VCaP (cell line): ENCODE measurements around the gene ADH5.
"Not testable (repeated sequence)": the region's sequence is repeated elsewhere in the genome, so short reads cannot be mapped to it uniquely, and the experiment has no call there.

Source experiments
- H3K27ac ChIP-seq: fragments of 450-650 bp; 2 replicates; pipeline ENCODE4 v1.5.1; 2017
- CTCF ChIP-seq: fragments of 450-650 bp; conservative IDR thresholded peaks from 2 replicates; pipeline ENCODE4 v1.5.1; 2017; ENCODE audit warnings: mild to moderate bottlenecking, moderate library complexity

ADH5 gene

GRCh38 chr4:99120501-99120900 is 31.9 kb upstream of the ADH5 start:
- no peak for TF ChIP-seq CTCF
- H3K27ac ChIP-seq, result no peak overlapping the region

GRCh38 chr4:99117876-99118693 is 29.5 kb upstream of the ADH5 start:
- TF ChIP-seq CTCF, result peak; percentile 64

GRCh38 chr4:99117122-99117841 is 28.7 kb upstream of the ADH5 start:
- H3K27ac ChIP-seq, result not testable (repeated sequence)

More at GRCh38 chr4:99117876-99118693, 29.5 kb upstream of the ADH5 start:
- H3K27ac ChIP-seq, result no peak overlapping the region

GRCh38 chr4:99109286-99109685 is 20.7 kb upstream of the ADH5 start:
- H3K27ac ChIP-seq, result not testable (repeated sequence)

GRCh38 chr4:99104153-99104552 is 15.6 kb upstream of the ADH5 start:
- no peak overlapping the region for H3K27ac ChIP-seq
- TF ChIP-seq CTCF, result no peak

- no peak for TF ChIP-seq CTCF
- no peak overlapping the region for H3K27ac ChIP-seq
These were observed 14.6 kb upstream of the ADH5 start for GRCh38 chr4:99103166-99103565.

- no peak overlapping the region for H3K27ac ChIP-seq
- TF ChIP-seq CTCF, result no peak
These were observed 14.0 kb upstream of the ADH5 start for GRCh38 chr4:99102634-99103033.

GRCh38 chr4:99100876-99101275 is 12.3 kb upstream of the ADH5 start:
- H3K27ac ChIP-seq, result no peak overlapping the region

GRCh38 chr4:99099814-99100213 is 11.2 kb upstream of the ADH5 start:
- H3K27ac ChIP-seq, result not testable (repeated sequence)

More at GRCh38 chr4:99100876-99101275, 12.3 kb upstream of the ADH5 start:
- no peak for TF ChIP-seq CTCF
